Type B pancreatic cell (in vitro differentiated cells): Measurements from ENCODE around the gene PHACTR1. TPM values are rescaled to one million over a fixed set of nuclear protein-coding genes. Genes with fewer than 3 reads are reported as not detected.

ENCODE experiments used
- DNase-seq: peaks from one replicate; pipeline ENCODE4 v3.0.0; 2021; ENCODE audit warnings: mixed read lengths; ENCODE audit not compliant: unreplicated experiment; ENCODE audit errors: extremely low spot score
- H3K27ac Mint-ChIP-seq: 2 replicates; pipeline ENCODE4 v1.8.0; 2021; ENCODE audit warnings: mild to moderate bottlenecking, mixed read lengths
- H3K27me3 Mint-ChIP-seq: 2 replicates; pipeline ENCODE4 v1.8.0; 2021; ENCODE audit warnings: mixed read lengths
- H3K36me3 Mint-ChIP-seq: 2 replicates; pipeline ENCODE4 v1.8.0; 2021; ENCODE audit warnings: mixed read lengths
- H3K4me1 Mint-ChIP-seq: one replicate; pipeline ENCODE4 v1.8.0; 2021; ENCODE audit warnings: mixed read lengths; ENCODE audit not compliant: unreplicated experiment
- H3K4me3 Mint-ChIP-seq: 2 replicates; pipeline ENCODE4 v1.8.0; 2021; ENCODE audit warnings: mild to moderate bottlenecking, mixed read lengths
- H3K9me3 Mint-ChIP-seq: 2 replicates; pipeline ENCODE4 v1.8.0; 2021; ENCODE audit warnings: mixed read lengths
- CTCF ChIP-seq: fragments of 200-600 bp; sonication (generic); conservative IDR thresholded peaks from 2 replicates; pipeline ENCODE4 v1.5.0; 2021; ENCODE audit warnings: antibody characterized with exemption, mild to moderate bottlenecking
- total RNA-seq: library from RNA; stranded (reverse); gene quantifications from 2 replicates; pipeline ENCODE4 v1.2.1, GENCODE V29; 2021; ENCODE audit warnings: low replicate concordance

Gene PHACTR1
- total RNA-seq, 1 donor from 2014 or later: 12.3 TPM

GRCh38 chr6:13006578-13007300, 290.2 kb downstream of the PHACTR1 start:
- no peak for TF ChIP-seq CTCF
- H3K4me3 Mint-ChIP-seq: no peak overlapping the region
- H3K27me3 Mint-ChIP-seq: peaks cover 16% of the 10 kb centered on the region
- H3K9me3 Mint-ChIP-seq: no peaks in the 10 kb centered on the region
- peaks cover 4% of the 10 kb centered on the region for H3K4me1 Mint-ChIP-seq
- H3K27ac Mint-ChIP-seq: no peak overlapping the region
- no peaks in the 10 kb centered on the region for H3K36me3 Mint-ChIP-seq
- DNase-seq: no peak

GRCh38 chr6:13007744-13008143, 291.2 kb downstream of the PHACTR1 start:
- Mint-ChIP-seq H3K36me3 (no peaks in the 10 kb centered on the region), H3K4me1 (peaks cover 11% of the 10 kb centered on the region), H3K4me3 (no peak overlapping the region), H3K9me3 (no peaks in the 10 kb centered on the region), H3K27me3 (peaks cover 27% of the 10 kb centered on the region), H3K27ac (no peak overlapping the region)
- no peak for DNase-seq
- no peak for TF ChIP-seq CTCF

GRCh38 chr6:13009031-13009430, 292.5 kb downstream of the PHACTR1 start:
- no peak for DNase-seq
- Mint-ChIP-seq H3K4me3 (no peak overlapping the region), H3K36me3 (no peaks in the 10 kb centered on the region), H3K4me1 (peaks cover 18% of the 10 kb centered on the region), H3K9me3 (no peaks in the 10 kb centered on the region), H3K27me3 (peaks cover 34% of the 10 kb centered on the region), H3K27ac (no peak overlapping the region)
- no peak for TF ChIP-seq CTCF

- Mint-ChIP-seq H3K36me3 (no peaks in the 10 kb centered on the region), H3K27ac (no peak overlapping the region), H3K4me3 (no peak overlapping the region), H3K27me3 (peaks cover 38% of the 10 kb centered on the region), H3K4me1 (peaks cover 20% of the 10 kb centered on the region), H3K9me3 (no peaks in the 10 kb centered on the region)
- no peak for TF ChIP-seq CTCF
- no peak for DNase-seq
Observed at GRCh38 chr6:13009461-13009860, 292.9 kb downstream of the PHACTR1 start.

GRCh38 chr6:13011612-13012146, 295.1 kb downstream of the PHACTR1 start:
- Mint-ChIP-seq H3K4me3 (peak overlapping the region; percentile 93), H3K9me3 (no peaks in the 10 kb centered on the region), H3K27ac (peak overlapping the region; percentile 76), H3K27me3 (peaks cover 57% of the 10 kb centered on the region), H3K36me3 (no peaks in the 10 kb centered on the region), H3K4me1 (peaks cover 22% of the 10 kb centered on the region)
- no peak for TF ChIP-seq CTCF
- DNase-seq: no peak
